Measurements from ENCODE around the gene DPYSL4. TPM values are rescaled to one million over a fixed set of nuclear protein-coding genes. Genes with fewer than 3 reads are reported as not detected.

Gene DPYSL4
- total and polyA plus RNA-seq, 7 donors: 0.30 to 1.4 (median 0.82) TPM

DNA sequence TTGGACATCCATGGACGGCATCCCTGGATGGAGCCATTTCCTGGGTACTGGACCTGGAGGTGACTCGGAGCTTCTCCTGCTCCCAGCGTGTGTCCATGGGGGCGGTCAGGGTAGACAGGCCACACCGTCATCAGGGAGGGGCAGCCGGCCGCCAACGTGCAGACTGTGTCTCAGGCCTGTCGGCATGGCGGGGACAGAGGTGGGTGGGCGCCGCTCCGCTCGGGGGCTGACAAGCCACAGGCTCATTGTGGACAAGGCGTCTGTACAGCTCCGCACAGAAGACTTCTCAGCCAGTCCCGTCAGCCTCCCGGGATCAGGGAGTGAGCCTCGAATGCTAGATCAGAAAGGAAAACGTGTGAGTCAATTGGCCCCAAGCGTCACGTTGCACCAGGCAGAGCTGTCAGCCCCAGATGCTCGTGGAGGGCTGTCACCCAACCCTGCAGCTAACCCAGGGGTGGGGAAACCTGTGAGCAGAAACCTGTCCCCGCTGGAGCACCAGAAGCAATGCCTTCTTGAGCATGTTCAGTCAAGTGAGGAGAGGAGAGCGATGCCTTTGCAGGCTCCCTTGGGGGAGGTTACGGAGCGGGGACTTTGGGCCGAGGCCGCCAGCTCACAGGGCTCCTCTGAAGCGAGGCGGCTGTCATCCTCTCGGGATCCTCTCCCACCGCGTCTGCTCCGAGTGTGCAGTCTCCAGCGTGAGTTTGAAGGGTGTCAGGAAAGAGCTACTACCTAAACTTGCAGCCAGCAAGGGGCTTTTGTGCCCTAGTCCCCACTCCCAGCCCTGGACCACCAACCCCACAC is 16.0 kb upstream of the DPYSL4 start:
- ATAC-seq: no peak
- WGBS, 3 donors: 77 to 83% (median 81%) methylated on average over 36 of the region's 36 CpGs
- no peak for TF ChIP-seq CTCF (IDR thresholded peaks at IDR 0.05)
- Histone ChIP-seq H3K36me3 (ENCODE audit: insufficient read depth in 1 of 2, low read depth in 1 of 2) (no peaks in the 10 kb centered on the region), H3K4me1 (no peaks in the 10 kb centered on the region), H3K27ac (no peak overlapping the region), H3K9me3 (no peaks in the 10 kb centered on the region), H3K4me3 (no peak overlapping the region), H3K27me3 (ENCODE audit: insufficient read depth in 3 of 3, low read length in 2 of 3) (no peaks in the 10 kb centered on the region)
- intact Hi-C loops (cut with DNase I): no loop called here
- DNase-seq: peak; percentile 5 to 39

- H3K4me1 ChIP-seq: no peaks in the 10 kb centered on the region
- no peaks in the 10 kb centered on the region for H3K9me3 ChIP-seq
- WGBS, 3 donors: 60 to 70% (median 70%) methylated on average over 26 of the region's 26 CpGs
- DNase-seq (peak; percentile 2 to 21), ATAC-seq (no peak)
- no peak for TF ChIP-seq CTCF (IDR thresholded peaks at IDR 0.05)
- H3K4me3 ChIP-seq: no peak overlapping the region
- intact Hi-C loops (cut with DNase I): no loop called here
- H3K27ac ChIP-seq: no peak overlapping the region
- H3K27me3 ChIP-seq (ENCODE audit: insufficient read depth in 3 of 3, low read length in 2 of 3): peaks cover 0 to 3% (median 0%) of the 10 kb centered on the region in 3 donors
- no peaks in the 10 kb centered on the region for H3K36me3 ChIP-seq (ENCODE audit: insufficient read depth in 1 of 2, low read depth in 1 of 2)
Observed at GRCh38 chr10:132172091-132173066, 14.4 kb upstream of the DPYSL4 start.

- 90 to 93% (median 92%) methylated on average over 5 of the region's 5 CpGs for WGBS, 3 donors
- no peak for TF ChIP-seq CTCF (IDR thresholded peaks at IDR 0.05)
- intact Hi-C loops (cut with DNase I): no loop called here
- Histone ChIP-seq H3K27me3 (ENCODE audit: insufficient read depth in 3 of 3, low read length in 2 of 3) (peaks cover 0 to 3% (median 2%) of the 10 kb centered on the region in 3 donors), H3K36me3 (ENCODE audit: insufficient read depth in 1 of 2, low read depth in 1 of 2) (no peaks in the 10 kb centered on the region), H3K4me1 (no peaks in the 10 kb centered on the region), H3K4me3 (no peak overlapping the region), H3K9me3 (no peaks in the 10 kb centered on the region), H3K27ac (no peak overlapping the region)
- ATAC-seq (no peak), DNase-seq (peak; percentile 0 to 36)
Observed at GRCh38 chr10:132173185-132173584, 13.6 kb upstream of the DPYSL4 start.

DNA sequence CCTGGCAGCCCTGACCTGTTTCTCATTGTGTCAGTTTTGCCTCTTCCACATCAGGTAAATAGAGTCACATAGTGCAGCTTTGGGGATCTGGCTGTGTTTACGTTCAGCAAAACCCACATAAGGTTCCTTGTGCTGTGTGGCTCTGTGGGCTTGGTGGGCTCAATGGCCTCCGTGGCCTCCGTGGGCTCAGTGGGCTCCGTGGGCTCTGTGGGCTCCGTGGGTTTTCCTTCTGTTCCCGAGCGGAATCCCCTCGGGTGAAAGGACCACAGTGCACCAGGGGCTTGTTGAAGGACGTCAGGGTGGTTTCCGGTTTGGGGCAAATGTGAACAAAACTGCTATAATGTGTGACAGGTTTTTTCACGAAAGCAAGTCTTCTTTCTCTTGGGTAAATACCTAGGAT is 12.5 kb upstream of the DPYSL4 start:
- Histone ChIP-seq H3K27ac (no peak overlapping the region), H3K27me3 (ENCODE audit: insufficient read depth in 3 of 3, low read length in 2 of 3) (peaks cover 0 to 8% (median 2%) of the 10 kb centered on the region in 3 donors), H3K9me3 (no peaks in the 10 kb centered on the region), H3K36me3 (ENCODE audit: insufficient read depth in 1 of 2, low read depth in 1 of 2) (no peaks in the 10 kb centered on the region), H3K4me1 (no peaks in the 10 kb centered on the region), H3K4me3 (no peak overlapping the region)
- intact Hi-C loops (cut with DNase I): no loop called here
- ATAC-seq (no peak), DNase-seq (peak in 1 of 2 donors; percentile 1)
- 80 to 92% (median 85%) methylated on average over 11 of the region's 11 CpGs for WGBS, 3 donors
- no peak for TF ChIP-seq CTCF (IDR thresholded peaks at IDR 0.05)
